MCF 10A (cell line): ENCODE data around the gene DCST1. TPM values are rescaled to one million over a fixed set of nuclear protein-coding genes. Genes with fewer than 3 reads are reported as not detected.

Experiments
- BruUV-seq: library from RNA; stranded (reverse); fragments of 400-500 nt; replicated peaks from 2 replicates; lab custom pipeline; 2021; lab: Mats Ljungman, UMichigan
- CTCF ChIA-PET: fragments of 300-600 bp; sonication (Branson Sonifier 250); formaldehyde crosslinking; extraction: SDS; loops from one replicate; lab custom pipeline; 2021; ENCODE audit warnings: antibody characterized with exemption, inconsistent platforms; lab: Yijun Ruan, JAX
- POLR2A ChIA-PET: fragments of 300-600, 350-650 bp; sonication (Branson Sonifier 250); formaldehyde crosslinking; extraction: SDS; loops from one replicate; lab custom pipeline; 2020; ENCODE audit warnings: antibody characterized with exemption, inconsistent platforms; lab: Yijun Ruan, JAX
- DNase-seq: peaks from one replicate; pipeline ENCODE4 v3.0.0-alpha.2; 2018; ENCODE audit not compliant: unreplicated experiment
- H3K27ac Mint-ChIP-seq: one replicate; pipeline ENCODE4 v1.8.0; 2022; ENCODE audit warnings: mild to moderate bottlenecking, low read depth, mixed read lengths; ENCODE audit not compliant: unreplicated experiment
- H3K27me3 Mint-ChIP-seq: one replicate; pipeline ENCODE4 v1.8.0; 2022; ENCODE audit warnings: mixed read lengths; ENCODE audit not compliant: insufficient read depth, unreplicated experiment
- H3K36me3 Mint-ChIP-seq: one replicate; pipeline ENCODE4 v1.8.0; 2022; ENCODE audit warnings: mild to moderate bottlenecking, moderate library complexity, mixed read lengths; ENCODE audit not compliant: insufficient read depth, unreplicated experiment
- H3K4me1 Mint-ChIP-seq: one replicate; pipeline ENCODE4 v1.8.0; 2022; ENCODE audit warnings: mixed read lengths; ENCODE audit not compliant: insufficient read depth, unreplicated experiment
- H3K4me3 Mint-ChIP-seq: one replicate; pipeline ENCODE4 v1.8.0; 2022; ENCODE audit warnings: mild to moderate bottlenecking, moderate library complexity, mixed read lengths; ENCODE audit not compliant: unreplicated experiment
- H3K9me3 Mint-ChIP-seq: one replicate; pipeline ENCODE4 v1.8.0; 2022; ENCODE audit warnings: mixed read lengths; ENCODE audit not compliant: unreplicated experiment
- CTCF ChIP-seq: fragments of 200-600 bp; IDR thresholded peaks from one replicate; pipeline ENCODE4 v1.8.0; 2022; ENCODE audit warnings: antibody characterized with exemption, mild to moderate bottlenecking; ENCODE audit not compliant: unreplicated experiment
- intact Hi-C: fragments of 100-400 bp; cut with micrococcal nuclease; formaldehyde crosslinking; loops from 2 replicates; pipeline ENCODE4 v1.14.1; 2022
- total RNA-seq: library from RNA; stranded (reverse); gene quantifications from 2 replicates; pipeline ENCODE4 v1.2.3, GENCODE V29; 2022

Gene DCST1
- total RNA-seq, 1 experiment from 2014 or later = 0.21 TPM

GRCh38 chr1:155040358-155041093 lies 6.9 kb downstream of the DCST1 start:
- H3K4me3 Mint-ChIP-seq = no peak overlapping the region
- no peak for DNase-seq
- H3K27me3 Mint-ChIP-seq = no peaks in the 10 kb centered on the region
- H3K4me1 Mint-ChIP-seq = peaks cover 50% of the 10 kb centered on the region
- CTCF ChIA-PET = interaction anchor here (0.5 to 23.3 kb wide), 11 partner anchors 12 to 853 kb away, joined by 3 to 390 read pairs (median 7); partner anchors contain the start of genes ADAM15, EFNA4, FLAD1 and KRTCAP2
- no peaks in the 10 kb centered on the region for H3K9me3 Mint-ChIP-seq
- H3K27ac Mint-ChIP-seq = no peak overlapping the region
- POLR2A ChIA-PET = interaction anchor here (0.6 to 5.4 kb wide), 14 partner anchors 10 to 85 kb away, joined by 3 to 24 read pairs (median 4); partner anchors contain the start of genes ADAM15, CKS1B, EFNA4 and FLAD1
- intact Hi-C loops = no loop called here
- TF ChIP-seq CTCF = no peak
- H3K36me3 Mint-ChIP-seq = no peaks in the 10 kb centered on the region
- no TSS peak for BruUV-seq

- BruUV-seq = no TSS peak
- no peak for DNase-seq
- H3K36me3 Mint-ChIP-seq = no peaks in the 10 kb centered on the region
- no peaks in the 10 kb centered on the region for H3K27me3 Mint-ChIP-seq
- H3K4me1 Mint-ChIP-seq = peaks cover 43% of the 10 kb centered on the region
- CTCF ChIA-PET = interaction anchor here (0.7 to 23.3 kb wide), 8 partner anchors 20 to 770 kb away, joined by 3 to 390 read pairs (median 21); partner anchors contain the start of genes EFNA4, FLAD1 and PYGO2
- H3K4me3 Mint-ChIP-seq = no peak overlapping the region
- H3K9me3 Mint-ChIP-seq = no peaks in the 10 kb centered on the region
- POLR2A ChIA-PET = interaction anchor here (0.7 to 5.4 kb wide), 6 partner anchors 14 to 130 kb away, joined by 4 to 24 read pairs (median 6); partner anchors contain the start of genes CKS1B and KRTCAP2
- intact Hi-C loops = no loop called here
- TF ChIP-seq CTCF = no peak
- no peak overlapping the region for H3K27ac Mint-ChIP-seq
Observed at GRCh38 chr1:155042789-155043188, 9.2 kb downstream of the DCST1 start.

- BruUV-seq = no TSS peak
- CTCF ChIA-PET = interaction anchor here (0.7 to 23.3 kb wide), 14 partner anchors 9 to 770 kb away, joined by 3 to 390 read pairs (median 14); partner anchors contain the start of genes EFNA4, FLAD1 and PBXIP1
- POLR2A ChIA-PET = interaction anchor here (0.7 to 5.4 kb wide), 9 partner anchors 15 to 1236 kb away, joined by 3 to 24 read pairs (median 5); partner anchors contain the start of genes CKS1B and KRTCAP2
Observed at GRCh38 chr1:155043301-155043702, 9.7 kb downstream of the DCST1 start.

More at GRCh38 chr1:155043301-155043702, 9.7 kb downstream of the DCST1 start:
- intact Hi-C loops = no loop called here
- Mint-ChIP-seq H3K4me3 (no peak overlapping the region), H3K27me3 (no peaks in the 10 kb centered on the region), H3K27ac (no peak overlapping the region), H3K36me3 (no peaks in the 10 kb centered on the region), H3K9me3 (no peaks in the 10 kb centered on the region), H3K4me1 (peaks cover 38% of the 10 kb centered on the region)
- TF ChIP-seq CTCF = no peak
- no peak for DNase-seq
